Muscle layer of duodenum (tissue), 2 donors: ENCODE measurements around the gene MAN1C1.
A peak's percentile ranks its signal among the peaks of the same experiment; 100 is the strongest.

Experiments used
- H3K27ac ChIP-seq: one replicate; pipeline ENCODE4 v1.7.0; 2013; ENCODE audit warnings: mild to moderate bottlenecking, low read length
- H3K27me3 ChIP-seq: one replicate; pipeline ENCODE4 v1.7.0; 2013; ENCODE audit warnings: low read depth, mild to moderate bottlenecking, control low read depth, low read length
- H3K36me3 ChIP-seq, 2 donors: one replicate each; pipeline ENCODE4 v1.7.0; 2013; ENCODE audit warnings: low read length in 2 of 2, control low read depth in 1 of 2, mild to moderate bottlenecking in 1 of 2; ENCODE audit not compliant: insufficient read depth in 2 of 2, control insufficient read depth in 1 of 2
- H3K4me1 ChIP-seq, 2 donors: one replicate each; pipeline ENCODE4 v1.7.0; 2013; ENCODE audit warnings: low read length in 2 of 2, mild to moderate bottlenecking in 2 of 2, control low read depth in 1 of 2, moderate library complexity in 1 of 2; ENCODE audit not compliant: insufficient read depth in 2 of 2, control insufficient read depth in 1 of 2
- H3K4me3 ChIP-seq, 2 donors: one replicate each; pipeline ENCODE4 v1.7.0; 2013; ENCODE audit warnings: low read length in 2 of 2, low read depth in 1 of 2, mild to moderate bottlenecking in 1 of 2
- H3K9me3 ChIP-seq, 2 donors: one replicate each; pipeline ENCODE4 v1.7.0; 2013; ENCODE audit warnings: low read length in 2 of 2, control low read depth in 1 of 2, mild to moderate bottlenecking in 1 of 2; ENCODE audit not compliant: control insufficient read depth in 1 of 2
- donor health status: healthy.

Gene MAN1C1

GRCh38 chr1:25716320-25716719 is 99.7 kb downstream of the MAN1C1 start:
- H3K27ac ChIP-seq, result no peak overlapping the region
- H3K27me3 ChIP-seq, result no peaks in the 10 kb centered on the region

DNA sequence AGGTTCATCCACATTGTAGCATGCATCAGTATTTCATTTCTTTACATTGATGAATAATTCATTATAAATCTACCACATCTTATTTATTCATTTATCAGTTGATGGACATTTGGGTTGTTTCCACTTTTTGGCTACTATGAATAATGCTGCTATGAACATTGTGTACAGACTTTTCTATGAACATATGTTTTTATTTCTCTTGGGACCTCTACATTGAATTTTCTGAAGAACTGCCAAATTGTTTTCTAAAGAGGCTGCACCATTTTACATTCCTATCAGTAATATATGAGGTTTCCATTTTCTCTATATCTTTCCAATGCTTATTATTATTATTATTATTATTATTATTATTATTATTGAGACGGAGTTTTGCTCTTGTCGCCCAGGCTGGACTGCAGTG is 102.1 kb downstream of the MAN1C1 start:
- H3K36me3 ChIP-seq, result no peaks in the 10 kb centered on the region
- no peak overlapping the region for H3K27ac ChIP-seq
- no peaks in the 10 kb centered on the region for H3K9me3 ChIP-seq
- H3K27me3 ChIP-seq, result no peaks in the 10 kb centered on the region
- peaks cover 0 to 5% of the 10 kb centered on the region in 2 donors for H3K4me1 ChIP-seq
- H3K4me3 ChIP-seq, result no peak overlapping the region

More at GRCh38 chr1:25716320-25716719, 99.7 kb downstream of the MAN1C1 start:
- no peaks in the 10 kb centered on the region for H3K9me3 ChIP-seq
- no peak overlapping the region for H3K4me3 ChIP-seq
- peaks cover 0 to 13% of the 10 kb centered on the region in 2 donors for H3K4me1 ChIP-seq
- no peaks in the 10 kb centered on the region for H3K36me3 ChIP-seq

DNA sequence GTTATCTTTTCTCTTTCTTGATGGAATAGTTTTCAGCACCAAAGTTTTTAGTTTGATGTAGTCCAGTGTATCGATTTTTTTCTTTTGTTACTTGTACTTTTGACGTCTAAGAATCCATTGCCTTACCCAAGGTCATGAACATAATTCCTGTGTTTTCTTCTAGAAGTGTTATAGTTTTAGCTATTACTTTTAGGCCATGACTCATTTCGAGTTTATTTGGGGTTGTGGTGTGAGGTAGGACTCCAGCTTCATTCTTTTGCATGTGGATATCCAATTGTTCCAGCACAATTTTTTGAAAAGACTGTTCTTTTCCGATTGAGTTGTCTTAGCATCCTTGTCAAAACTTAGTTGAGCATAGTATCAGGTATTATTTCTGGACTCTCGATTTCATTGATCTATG is 104.0 kb downstream of the MAN1C1 start:
- Histone ChIP-seq H3K27ac (no peak overlapping the region), H3K27me3 (no peaks in the 10 kb centered on the region), H3K36me3 (no peaks in the 10 kb centered on the region), H3K9me3 (no peaks in the 10 kb centered on the region), H3K4me1 (no peaks in the 10 kb centered on the region), H3K4me3 (no peak overlapping the region)

GRCh38 chr1:25723250-25723880 is 106.8 kb downstream of the MAN1C1 start:
- peaks cover 4 to 15% of the 10 kb centered on the region in 2 donors for H3K4me1 ChIP-seq
- H3K27ac ChIP-seq, result no peak overlapping the region
- H3K27me3 ChIP-seq, result no peaks in the 10 kb centered on the region
- no peak overlapping the region for H3K4me3 ChIP-seq
- H3K36me3 ChIP-seq, result no peaks in the 10 kb centered on the region
- no peaks in the 10 kb centered on the region for H3K9me3 ChIP-seq

DNA sequence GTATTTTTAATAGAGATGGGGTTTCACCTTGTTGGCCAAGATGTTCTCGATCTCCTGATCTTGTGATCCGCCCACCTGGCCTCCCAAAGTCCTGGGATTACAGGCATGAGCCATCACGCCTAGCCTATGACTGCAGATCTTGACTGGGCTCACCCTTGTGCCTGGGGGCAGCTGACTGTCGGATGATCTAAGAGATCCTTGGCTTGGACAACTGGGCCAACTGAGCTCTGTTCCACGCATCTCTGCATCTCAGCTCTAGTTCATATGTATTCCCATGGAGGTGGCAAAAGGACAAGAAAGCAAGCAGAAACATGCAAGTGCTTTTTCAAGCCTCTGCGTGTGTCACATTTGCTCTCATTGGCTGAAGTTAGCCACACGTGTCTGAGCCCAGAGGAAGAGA is 107.6 kb downstream of the MAN1C1 start:
- Histone ChIP-seq H3K9me3 (no peaks in the 10 kb centered on the region), H3K4me3 (no peak overlapping the region), H3K36me3 (no peaks in the 10 kb centered on the region), H3K4me1 (peaks cover 6 to 19% of the 10 kb centered on the region in 2 donors), H3K27ac (no peak overlapping the region), H3K27me3 (no peaks in the 10 kb centered on the region)

DNA sequence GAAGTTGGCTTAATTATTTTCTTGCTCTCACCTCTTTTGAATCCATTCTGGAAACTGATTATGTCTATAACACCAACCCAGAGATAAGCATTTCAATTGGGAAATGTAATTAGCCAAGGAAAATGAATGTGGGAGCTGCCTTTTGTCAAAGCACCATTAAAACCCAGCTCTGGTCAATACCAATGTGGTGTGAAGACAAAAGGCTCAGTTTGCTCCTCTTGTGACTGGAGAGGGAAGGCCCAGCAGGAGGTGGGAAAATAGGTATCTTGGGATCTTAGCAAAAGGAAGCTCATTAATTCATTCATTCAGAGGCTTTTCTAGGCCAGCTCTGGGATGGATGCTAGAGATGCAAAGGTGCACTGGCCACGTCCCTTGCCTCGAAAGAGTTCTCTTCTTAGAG is 108.4 kb downstream of the MAN1C1 start:
- no peak overlapping the region for H3K27ac ChIP-seq

GRCh38 chr1:25725482-25725881 is 108.9 kb downstream of the MAN1C1 start:
- H3K4me3 ChIP-seq, result no peak overlapping the region
- no peaks in the 10 kb centered on the region for H3K9me3 ChIP-seq
- H3K36me3 ChIP-seq, result no peaks in the 10 kb centered on the region
- H3K4me1 ChIP-seq, result peaks cover 12 to 27% of the 10 kb centered on the region in 2 donors
- no peak overlapping the region for H3K27ac ChIP-seq
- no peaks in the 10 kb centered on the region for H3K27me3 ChIP-seq

More for the DNA sequence above, 108.4 kb downstream of the MAN1C1 start:
- H3K27me3 ChIP-seq, result no peaks in the 10 kb centered on the region
- no peak overlapping the region for H3K4me3 ChIP-seq
- no peaks in the 10 kb centered on the region for H3K9me3 ChIP-seq
- H3K4me1 ChIP-seq, result peaks cover 9 to 23% of the 10 kb centered on the region in 2 donors
- H3K36me3 ChIP-seq, result no peaks in the 10 kb centered on the region

GRCh38 chr1:25727088-25727487 is 110.5 kb downstream of the MAN1C1 start:
- Histone ChIP-seq H3K36me3 (no peaks in the 10 kb centered on the region), H3K9me3 (no peaks in the 10 kb centered on the region), H3K27me3 (no peaks in the 10 kb centered on the region), H3K4me1 (peaks cover 12 to 37% of the 10 kb centered on the region in 2 donors), H3K27ac (no peak overlapping the region), H3K4me3 (peak overlapping the region in 1 of 2 donors; percentile 34)

DNA sequence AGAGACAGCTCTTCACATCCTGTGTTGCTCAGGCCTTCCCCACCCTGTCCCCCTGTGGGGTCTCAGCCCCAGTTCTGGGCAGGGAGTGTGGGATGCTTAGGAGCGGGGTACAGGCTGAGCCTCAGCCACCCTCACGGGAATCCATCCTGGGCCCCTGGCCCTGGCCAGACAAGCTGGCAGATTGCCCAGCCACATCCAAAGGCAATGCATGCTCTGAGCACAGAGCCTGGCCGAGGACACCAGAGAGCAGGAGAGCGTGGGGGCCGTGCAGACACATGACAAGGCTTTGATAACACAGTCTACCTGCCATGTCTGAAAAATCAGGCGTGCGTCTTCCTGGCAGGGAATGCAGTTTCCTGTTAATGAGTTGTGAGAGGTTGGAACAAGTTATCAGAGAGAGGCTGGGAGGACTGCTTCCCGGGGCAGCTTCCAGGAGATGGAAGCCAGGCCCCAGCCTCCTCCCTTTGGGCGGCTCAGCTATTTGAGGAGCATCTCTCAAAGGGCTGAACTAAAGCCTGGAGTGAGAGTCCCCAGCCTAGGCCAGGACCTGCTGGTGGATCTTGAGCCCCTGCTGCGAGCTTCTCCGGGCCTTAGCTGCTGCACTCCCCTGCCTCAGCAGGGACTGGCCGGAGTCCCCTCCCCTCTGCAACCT is 111.2 kb downstream of the MAN1C1 start:
- H3K27ac ChIP-seq, result peak overlapping the region; percentile 54
- peak overlapping the region; percentile 13 to 34 for H3K4me3 ChIP-seq
- H3K36me3 ChIP-seq, result no peaks in the 10 kb centered on the region
- H3K9me3 ChIP-seq, result no peaks in the 10 kb centered on the region
- H3K4me1 ChIP-seq, result peaks cover 12 to 37% of the 10 kb centered on the region in 2 donors
- no peaks in the 10 kb centered on the region for H3K27me3 ChIP-seq

DNA sequence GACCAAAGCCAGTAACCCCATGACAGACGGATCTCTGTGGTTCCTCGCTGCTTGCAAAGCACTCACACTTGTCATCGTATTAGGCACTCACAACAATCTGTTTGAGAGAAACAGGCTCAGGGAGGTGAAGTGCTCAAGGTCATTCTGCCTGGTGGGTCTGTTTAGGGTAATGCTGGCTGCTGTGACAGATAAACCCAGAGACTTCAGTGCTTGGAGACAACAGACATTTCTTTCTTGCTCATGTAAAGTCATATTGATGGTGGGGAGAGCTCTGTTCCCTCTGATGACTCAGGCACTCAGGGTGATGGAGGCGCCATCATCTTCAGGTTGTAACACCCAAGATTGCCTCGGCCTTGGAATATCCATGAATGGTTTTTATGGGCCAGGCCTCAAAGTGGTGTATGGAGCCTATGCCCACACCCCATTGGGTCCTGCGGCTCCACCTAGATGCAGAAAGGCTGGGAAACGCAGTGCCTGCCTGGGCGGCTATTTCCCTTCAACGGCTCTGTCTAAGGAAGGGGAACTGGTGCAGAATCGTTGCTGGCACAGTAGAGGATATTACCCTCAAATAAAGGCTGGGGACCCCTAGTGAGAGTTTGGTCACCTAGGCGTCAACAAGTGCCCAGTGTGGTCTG is 111.8 kb downstream of the MAN1C1 start:
- H3K27ac ChIP-seq, result peak overlapping the region; percentile 54

DNA sequence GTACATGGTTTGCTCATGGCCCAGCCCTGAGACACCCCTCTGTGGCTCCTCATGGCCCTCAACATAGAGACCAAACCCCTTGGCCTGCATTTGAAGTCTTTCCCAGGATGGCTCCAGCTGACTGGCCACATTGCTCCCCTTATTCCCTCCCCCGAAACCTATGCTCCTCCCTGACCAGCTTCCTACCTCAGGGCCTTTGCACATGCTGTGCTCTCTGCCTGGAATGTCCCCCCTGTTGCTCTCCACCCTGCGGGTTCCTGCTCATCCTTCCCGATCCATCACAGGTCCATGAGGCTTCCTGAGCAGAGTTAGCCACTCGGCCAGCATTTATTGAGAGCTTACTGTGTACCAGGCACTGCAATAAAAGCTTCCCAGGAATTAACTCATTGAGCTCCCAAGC is 112.5 kb downstream of the MAN1C1 start:
- H3K4me3 ChIP-seq, result no peak overlapping the region
- H3K36me3 ChIP-seq, result no peaks in the 10 kb centered on the region
- no peak overlapping the region for H3K27ac ChIP-seq
- no peaks in the 10 kb centered on the region for H3K9me3 ChIP-seq
- H3K27me3 ChIP-seq, result no peaks in the 10 kb centered on the region
- H3K4me1 ChIP-seq, result peaks cover 12 to 37% of the 10 kb centered on the region in 2 donors

More for the DNA sequence above, 111.8 kb downstream of the MAN1C1 start:
- H3K9me3 ChIP-seq, result no peaks in the 10 kb centered on the region
- H3K4me3 ChIP-seq, result peak overlapping the region in 1 of 2 donors; percentile 13
- H3K4me1 ChIP-seq, result peaks cover 12 to 37% of the 10 kb centered on the region in 2 donors
- H3K36me3 ChIP-seq, result no peaks in the 10 kb centered on the region
- no peaks in the 10 kb centered on the region for H3K27me3 ChIP-seq
